HT-29 (cell line): ENCODE measurements around the gene CTH. TPM values are rescaled to one million over a fixed set of nuclear protein-coding genes. Genes with fewer than 3 reads are reported as not detected.
"Not testable (repeated sequence)": the region's sequence is repeated elsewhere in the genome, so short reads cannot be mapped to it uniquely, and the experiment has no call there.

Source experiments
- DNase-seq: peaks from one replicate; pipeline ENCODE4 v3.0.0-alpha.2; 2015; ENCODE audit warnings: low spot score
- total RNA-seq: library from RNA; depleted of rRNA; stranded (reverse); fragments of >200 nt; shearing (Covaris generic); gene quantifications from 2 replicates; pipeline ENCODE4 v1.2.3, GENCODE V29; 2014

Gene CTH
- total RNA-seq, 1 experiment from 2014 or later, result 4.9 TPM

- no peak for DNase-seq
Observed at GRCh38 chr1:70455291-70455690, 44.2 kb downstream of the CTH start.

GRCh38 chr1:70458131-70458530 is 47.1 kb downstream of the CTH start:
- DNase-seq, result no peak

- no peak for DNase-seq
Observed at GRCh38 chr1:70459496-70460225, 48.6 kb downstream of the CTH start.

GRCh38 chr1:70460740-70461713 is 50.0 kb downstream of the CTH start:
- not testable (repeated sequence) for DNase-seq

- no peak for DNase-seq
Observed at GRCh38 chr1:70462611-70463010, 51.5 kb downstream of the CTH start.

- no peak for DNase-seq
Observed at GRCh38 chr1:70465911-70466310, 54.8 kb downstream of the CTH start.

GRCh38 chr1:70467531-70467930 is 56.5 kb downstream of the CTH start:
- DNase-seq, result no peak

GRCh38 chr1:70468180-70468579 is 57.1 kb downstream of the CTH start:
- DNase-seq, result no peak

GRCh38 chr1:70469184-70469583 is 58.1 kb downstream of the CTH start:
- not testable (repeated sequence) for DNase-seq

GRCh38 chr1:70475023-70475422 is 64.0 kb downstream of the CTH start:
- DNase-seq, result no peak

GRCh38 chr1:70477090-70477489 is 66.0 kb downstream of the CTH start:
- no peak for DNase-seq

GRCh38 chr1:70477905-70478304 is 66.8 kb downstream of the CTH start:
- DNase-seq, result not testable (repeated sequence)

GRCh38 chr1:70483342-70483741 is 72.3 kb downstream of the CTH start:
- no peak for DNase-seq

- no peak for DNase-seq
Observed at GRCh38 chr1:70485624-70486023, 74.6 kb downstream of the CTH start.

- DNase-seq, result no peak
Observed at GRCh38 chr1:70486676-70487458, 75.8 kb downstream of the CTH start.

- no peak for DNase-seq
Observed at GRCh38 chr1:70487459-70487815, 76.4 kb downstream of the CTH start.

- DNase-seq, result peak; percentile 63
Observed at GRCh38 chr1:70487910-70488665, 77.0 kb downstream of the CTH start.
